Measurements from ENCODE around the gene AFF2. TPM values are rescaled to one million over a fixed set of nuclear protein-coding genes. Genes with fewer than 3 reads are reported as not detected.

The AFF2 gene
- total RNA-seq, 1 experiment from 2014 or later: 0.19 TPM

DNA sequence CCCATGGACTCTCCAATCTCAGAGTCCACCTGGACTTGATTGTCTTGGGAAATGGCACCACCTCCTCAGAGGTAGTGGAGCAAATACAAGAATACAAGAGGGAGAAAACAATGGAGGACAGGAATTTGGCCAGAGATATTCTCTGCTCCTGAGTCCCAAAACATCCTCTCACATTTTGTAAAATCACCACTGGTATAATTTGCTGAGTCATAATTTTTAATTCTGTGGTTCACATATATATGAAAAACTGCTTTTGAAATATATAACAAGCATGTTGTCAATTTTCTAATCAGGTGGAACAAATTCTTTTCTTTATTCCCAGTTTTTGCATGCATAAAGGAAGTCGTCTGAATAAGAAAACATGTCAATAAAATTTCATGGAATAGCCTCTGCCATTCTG, 356.1 kb downstream of the AFF2 start:
- no TSS peak for BruUV-seq (replicated peaks)
- no peaks in the 10 kb centered on the region for H3K27me3 Mint-ChIP-seq (ENCODE audit: insufficient read depth, unreplicated experiment)
- no peak for DNase-seq (ENCODE audit: unreplicated experiment)
- CTCF ChIA-PET: no interaction called here
- no peak overlapping the region for H3K27ac Mint-ChIP-seq (ENCODE audit: low read depth, unreplicated experiment)
- intact Hi-C loops (cut with micrococcal nuclease): no loop called here
- POLR2A ChIA-PET: no interaction called here
- no peaks in the 10 kb centered on the region for H3K9me3 Mint-ChIP-seq (ENCODE audit: unreplicated experiment)
- H3K36me3 Mint-ChIP-seq (ENCODE audit: insufficient read depth, unreplicated experiment): no peaks in the 10 kb centered on the region
- H3K4me3 Mint-ChIP-seq (ENCODE audit: unreplicated experiment): no peak overlapping the region
- TF ChIP-seq, protein P1, sequence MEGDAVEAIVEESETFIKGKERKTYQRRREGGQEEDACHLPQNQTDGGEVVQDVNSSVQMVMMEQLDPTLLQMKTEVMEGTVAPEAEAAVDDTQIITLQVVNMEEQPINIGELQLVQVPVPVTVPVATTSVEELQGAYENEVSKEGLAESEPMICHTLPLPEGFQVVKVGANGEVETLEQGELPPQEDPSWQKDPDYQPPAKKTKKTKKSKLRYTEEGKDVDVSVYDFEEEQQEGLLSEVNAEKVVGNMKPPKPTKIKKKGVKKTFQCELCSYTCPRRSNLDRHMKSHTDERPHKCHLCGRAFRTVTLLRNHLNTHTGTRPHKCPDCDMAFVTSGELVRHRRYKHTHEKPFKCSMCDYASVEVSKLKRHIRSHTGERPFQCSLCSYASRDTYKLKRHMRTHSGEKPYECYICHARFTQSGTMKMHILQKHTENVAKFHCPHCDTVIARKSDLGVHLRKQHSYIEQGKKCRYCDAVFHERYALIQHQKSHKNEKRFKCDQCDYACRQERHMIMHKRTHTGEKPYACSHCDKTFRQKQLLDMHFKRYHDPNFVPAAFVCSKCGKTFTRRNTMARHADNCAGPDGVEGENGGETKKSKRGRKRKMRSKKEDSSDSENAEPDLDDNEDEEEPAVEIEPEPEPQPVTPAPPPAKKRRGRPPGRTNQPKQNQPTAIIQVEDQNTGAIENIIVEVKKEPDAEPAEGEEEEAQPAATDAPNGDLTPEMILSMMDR (IDR thresholded peaks at IDR 0.05; ENCODE audit: unreplicated experiment): no peak
- H3K4me1 Mint-ChIP-seq (ENCODE audit: insufficient read depth, unreplicated experiment): no peaks in the 10 kb centered on the region

DNA sequence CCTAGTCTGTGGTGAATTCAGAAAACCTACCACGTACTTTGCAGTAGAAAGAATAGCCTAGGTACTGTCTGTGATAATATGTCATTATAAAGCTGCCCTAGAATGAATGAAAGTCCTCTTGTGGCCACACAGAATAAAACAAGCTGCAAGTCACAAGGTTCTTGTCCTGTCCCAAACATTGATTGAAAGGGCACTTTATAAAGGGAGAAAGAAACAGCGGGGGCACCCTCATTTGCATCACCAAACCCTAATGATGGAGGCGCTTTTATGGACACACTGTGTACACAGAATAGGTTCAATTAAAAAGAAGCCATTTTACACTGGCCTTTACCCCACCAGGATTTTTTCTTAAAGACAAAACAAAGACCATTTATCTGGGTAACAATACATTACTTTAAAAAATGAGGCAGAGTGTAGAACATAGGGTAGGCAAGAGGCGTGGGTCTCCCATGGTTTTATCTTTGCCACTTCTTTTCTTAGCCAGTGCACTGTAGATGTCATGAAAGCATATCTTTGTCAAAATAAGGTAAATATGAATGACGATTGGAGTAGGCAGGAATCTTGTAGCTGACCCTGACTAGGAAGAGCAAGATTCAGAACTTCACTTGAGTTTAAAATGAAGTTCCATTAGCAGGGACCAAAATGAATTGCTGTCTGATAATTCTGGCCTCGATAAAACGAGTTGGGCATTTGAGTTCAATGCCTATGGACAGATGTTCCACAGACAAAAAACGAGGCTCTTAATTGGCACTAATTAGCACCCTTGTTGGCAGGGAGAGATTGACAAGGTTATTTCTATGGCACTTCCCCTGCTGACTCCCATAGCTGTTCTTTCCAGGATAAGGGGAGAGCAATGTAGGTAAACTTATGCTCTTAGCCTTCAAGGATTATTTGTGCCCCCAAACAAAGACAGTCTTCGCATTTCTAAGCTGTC, 365.1 kb downstream of the AFF2 start:
- DNase-seq (ENCODE audit: unreplicated experiment): no peak
- ChIA-PET CTCF (interaction anchor here (0.6 kb wide), 1 partner anchor 70 kb away, joined by 3 read pairs; no protein-coding TSS in a partner anchor), POLR2A (no interaction called here)
- intact Hi-C loops (cut with micrococcal nuclease): no loop called here
- no TSS peak for BruUV-seq (replicated peaks)
- Mint-ChIP-seq H3K36me3 (ENCODE audit: insufficient read depth, unreplicated experiment) (no peaks in the 10 kb centered on the region), H3K4me3 (ENCODE audit: unreplicated experiment) (no peak overlapping the region), H3K27me3 (ENCODE audit: insufficient read depth, unreplicated experiment) (no peaks in the 10 kb centered on the region), H3K9me3 (ENCODE audit: unreplicated experiment) (peaks cover 9% of the 10 kb centered on the region), H3K4me1 (ENCODE audit: insufficient read depth, unreplicated experiment) (no peaks in the 10 kb centered on the region), H3K27ac (ENCODE audit: low read depth, unreplicated experiment) (no peak overlapping the region)
- TF ChIP-seq, protein P1 (IDR thresholded peaks at IDR 0.05; ENCODE audit: unreplicated experiment): no peak

DNA sequence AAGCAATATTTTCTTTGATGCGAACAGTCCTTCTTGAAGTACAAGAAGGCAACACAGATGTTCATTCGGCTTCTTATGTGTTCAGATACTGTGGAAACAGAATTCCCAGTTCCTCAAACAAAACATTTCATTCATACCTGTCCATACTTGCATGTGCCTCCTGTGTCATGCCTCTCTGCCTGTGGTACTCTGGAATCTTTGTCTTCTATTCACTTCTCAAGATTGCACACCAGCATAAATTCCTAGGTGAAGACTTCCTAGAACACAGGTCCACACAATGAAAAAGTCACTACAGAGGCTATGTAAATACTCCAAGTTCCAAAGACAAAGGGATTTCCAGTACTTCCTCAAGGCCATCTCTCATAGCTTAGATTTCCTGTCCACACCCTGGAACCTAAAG, 367.2 kb downstream of the AFF2 start:
- CTCF ChIA-PET: interaction anchor here (0.7 kb wide), 1 partner anchor 179 kb away, joined by 3 read pairs; no protein-coding TSS in a partner anchor
- H3K36me3 Mint-ChIP-seq (ENCODE audit: insufficient read depth, unreplicated experiment): no peaks in the 10 kb centered on the region
- peak; percentile 7 for DNase-seq (ENCODE audit: unreplicated experiment)
- H3K27me3 Mint-ChIP-seq (ENCODE audit: insufficient read depth, unreplicated experiment): no peaks in the 10 kb centered on the region
- no peaks in the 10 kb centered on the region for H3K4me1 Mint-ChIP-seq (ENCODE audit: insufficient read depth, unreplicated experiment)
- TF ChIP-seq, protein P1 (IDR thresholded peaks at IDR 0.05; ENCODE audit: unreplicated experiment): no peak
- H3K27ac Mint-ChIP-seq (ENCODE audit: low read depth, unreplicated experiment): no peak overlapping the region
- intact Hi-C loops (cut with micrococcal nuclease): no loop called here
- H3K9me3 Mint-ChIP-seq (ENCODE audit: unreplicated experiment): peaks cover 9% of the 10 kb centered on the region
- POLR2A ChIA-PET: no interaction called here
- BruUV-seq (replicated peaks): no TSS peak
- no peak overlapping the region for H3K4me3 Mint-ChIP-seq (ENCODE audit: unreplicated experiment)

DNA sequence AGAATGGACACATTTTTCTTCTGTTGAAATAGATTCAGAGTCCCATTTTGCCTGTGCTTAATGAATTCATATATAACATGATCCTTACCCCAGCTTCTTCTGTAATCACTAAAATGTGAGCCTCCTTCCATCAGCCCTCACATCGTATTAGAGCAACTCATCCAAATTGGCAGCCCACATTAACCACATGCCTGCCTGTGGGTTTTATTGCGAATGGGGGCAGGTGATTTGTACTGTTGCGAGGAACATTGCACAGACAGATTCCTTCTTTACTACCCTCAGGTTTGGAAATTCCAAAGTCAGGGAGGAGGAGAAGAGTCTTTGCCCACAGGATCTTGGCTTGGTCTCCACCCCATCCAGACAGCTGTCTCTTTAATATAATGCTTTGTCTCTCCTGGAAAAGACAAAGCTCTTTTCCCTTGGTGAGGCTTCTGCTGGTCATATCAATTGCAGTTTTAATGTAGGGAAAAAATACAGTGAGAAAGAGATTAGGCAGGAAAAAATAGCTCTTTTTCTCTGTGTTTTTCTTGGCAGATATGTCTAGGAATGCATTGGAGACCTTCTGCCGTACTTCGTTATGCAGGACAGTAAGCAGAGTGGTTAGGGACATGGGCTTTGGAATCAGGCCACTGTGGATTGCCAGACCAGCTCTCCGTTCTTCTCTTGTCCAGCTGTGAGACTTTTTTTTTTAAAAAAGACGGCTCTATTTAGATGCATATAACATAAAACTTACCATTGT, 371.2 kb downstream of the AFF2 start:
- no peaks in the 10 kb centered on the region for H3K27me3 Mint-ChIP-seq (ENCODE audit: insufficient read depth, unreplicated experiment)
- no peaks in the 10 kb centered on the region for H3K4me1 Mint-ChIP-seq (ENCODE audit: insufficient read depth, unreplicated experiment)
- CTCF ChIA-PET: no interaction called here
- H3K36me3 Mint-ChIP-seq (ENCODE audit: insufficient read depth, unreplicated experiment): no peaks in the 10 kb centered on the region
- POLR2A ChIA-PET: no interaction called here
- peak; percentile 63 for DNase-seq (ENCODE audit: unreplicated experiment)
- intact Hi-C loops (cut with micrococcal nuclease): no loop called here
- no TSS peak for BruUV-seq (replicated peaks)
- H3K27ac Mint-ChIP-seq (ENCODE audit: low read depth, unreplicated experiment): no peak overlapping the region
- H3K4me3 Mint-ChIP-seq (ENCODE audit: unreplicated experiment): no peak overlapping the region
- H3K9me3 Mint-ChIP-seq (ENCODE audit: unreplicated experiment): peaks cover 9% of the 10 kb centered on the region
- TF ChIP-seq, protein P1 (IDR thresholded peaks at IDR 0.05; ENCODE audit: unreplicated experiment): no peak
